ENCODE measurements around the gene SLC25A12.
"Not testable (repeated sequence)": the region's sequence is repeated elsewhere in the genome, so short reads cannot be mapped to it uniquely, and the experiment has no call there.

SLC25A12 gene

DNA sequence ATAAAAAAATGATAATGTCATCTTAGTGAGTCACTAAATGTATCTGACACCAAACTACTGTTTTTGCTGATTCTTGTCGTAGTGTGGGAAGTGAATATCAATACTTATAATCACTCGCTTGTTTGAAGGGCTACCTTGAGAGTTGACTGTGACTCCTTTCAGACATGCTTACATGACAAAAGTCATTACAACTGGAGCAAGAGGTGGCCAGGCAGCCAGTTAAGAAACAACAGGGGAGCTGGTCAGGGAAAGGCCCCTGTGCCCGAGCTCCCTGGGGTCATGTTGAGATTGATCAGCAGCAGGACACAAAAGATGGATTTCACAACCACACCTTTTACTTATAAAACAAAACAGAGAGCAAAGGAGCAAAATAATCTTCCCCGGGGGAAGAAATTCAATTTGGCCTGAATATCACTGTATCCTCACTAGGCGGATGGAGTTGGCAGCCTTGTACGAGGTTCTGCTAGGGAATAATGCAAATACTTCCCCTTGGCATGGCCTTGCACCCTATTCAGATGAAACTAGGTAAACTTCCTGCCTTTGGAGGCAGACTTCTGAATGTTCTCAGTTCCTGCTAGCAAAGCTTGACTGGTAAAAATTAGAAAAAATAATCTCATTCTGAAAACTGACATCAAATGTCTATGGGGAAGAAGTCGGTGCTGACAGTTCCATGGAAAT, 105.6 kb downstream of the SLC25A12 start:
- FAIRE-seq: no peak

DNA sequence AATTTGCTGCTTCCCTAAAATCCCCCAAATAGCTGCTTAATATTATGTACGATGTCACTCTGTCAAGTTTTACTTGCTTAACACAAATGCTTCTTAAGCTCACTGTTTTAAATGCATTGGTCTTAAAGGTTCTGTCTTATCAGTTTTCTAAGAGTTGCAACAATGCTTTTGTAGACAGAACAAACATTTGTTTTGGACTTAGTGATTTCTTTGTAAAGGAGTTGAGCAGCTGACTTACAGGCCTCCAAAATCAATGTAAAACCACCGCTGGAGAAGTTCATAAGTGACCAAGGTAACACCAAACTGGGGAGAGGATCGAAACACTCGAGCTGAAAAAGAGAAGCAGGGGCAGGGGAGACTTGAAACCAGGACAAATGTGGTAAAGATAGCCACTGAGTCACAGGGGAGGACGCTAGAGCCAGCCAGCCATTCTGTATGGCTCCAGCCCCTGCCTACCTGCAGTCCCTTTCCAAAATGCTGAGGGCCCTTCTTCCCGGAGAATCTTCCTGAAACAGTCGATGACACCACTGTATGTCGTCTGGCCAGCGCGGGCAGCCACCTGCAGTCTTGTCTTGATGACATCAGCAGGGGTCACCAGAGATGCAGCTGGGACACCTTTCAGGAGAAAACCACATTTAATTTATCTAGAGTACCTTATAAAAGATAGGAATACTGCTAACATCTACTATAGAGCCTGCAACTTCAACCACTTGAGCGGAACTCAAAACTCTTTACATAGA, 106.5 kb downstream of the SLC25A12 start:
- no peak for FAIRE-seq

DNA sequence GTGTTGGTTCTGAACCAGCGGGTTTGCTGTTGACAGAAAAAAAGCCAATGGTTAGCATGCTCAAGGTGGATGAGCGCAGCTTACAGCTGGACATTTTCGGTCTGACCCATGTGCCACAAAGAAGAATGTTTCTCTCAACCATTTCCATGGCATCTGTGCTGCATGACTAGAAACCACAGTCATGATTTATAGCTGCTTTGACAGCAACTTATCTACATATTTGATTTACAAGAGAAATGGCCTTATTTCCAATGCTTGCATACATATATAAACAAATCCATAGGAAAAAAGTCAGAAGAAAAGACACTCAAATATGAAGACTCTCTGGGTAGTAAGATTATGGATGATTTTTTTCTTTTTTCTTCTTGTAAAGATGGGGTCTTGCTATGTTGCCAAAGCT, 108.6 kb downstream of the SLC25A12 start:
- no peak for FAIRE-seq

DNA sequence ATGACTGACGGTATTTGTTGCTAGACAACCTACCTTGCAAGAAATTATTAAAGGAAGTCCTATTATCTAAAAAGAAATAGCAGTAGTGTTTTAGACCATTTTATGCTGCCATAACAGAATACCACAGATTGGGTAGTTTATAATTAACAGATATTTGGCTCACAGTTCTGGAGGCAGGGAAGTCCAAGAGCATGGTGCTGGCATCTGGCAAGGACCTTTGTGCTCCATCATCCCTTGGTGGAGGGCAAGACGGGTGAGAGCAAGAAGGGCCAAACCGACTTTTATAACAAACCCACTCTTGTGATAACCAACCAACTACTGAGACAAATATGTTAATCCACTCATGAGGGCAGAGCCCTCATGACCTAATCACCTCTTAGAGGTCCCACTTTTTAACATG, 115.5 kb downstream of the SLC25A12 start:
- no peak for FAIRE-seq

DNA sequence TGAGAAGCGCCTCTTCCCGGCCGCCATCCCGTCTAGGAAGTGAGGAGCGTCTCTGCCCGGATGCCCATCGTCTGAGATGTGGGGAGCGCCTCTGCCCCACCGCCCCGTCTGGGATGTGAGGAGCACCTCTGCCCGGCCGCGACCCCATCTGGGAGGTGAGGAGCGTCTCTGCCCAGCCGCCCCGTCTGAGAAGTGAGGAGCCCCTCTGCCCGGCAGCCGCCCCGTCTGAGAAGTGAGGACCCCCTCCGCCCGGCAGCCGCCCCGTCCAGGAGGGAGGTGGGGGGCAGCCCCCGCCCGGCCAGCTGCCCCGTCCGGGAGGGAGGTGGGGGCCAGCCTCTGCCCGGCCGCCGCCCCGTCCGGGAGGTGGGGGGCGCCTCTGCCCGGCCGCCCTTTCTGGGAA, 119.5 kb downstream of the SLC25A12 start:
- not testable (repeated sequence) for FAIRE-seq

DNA sequence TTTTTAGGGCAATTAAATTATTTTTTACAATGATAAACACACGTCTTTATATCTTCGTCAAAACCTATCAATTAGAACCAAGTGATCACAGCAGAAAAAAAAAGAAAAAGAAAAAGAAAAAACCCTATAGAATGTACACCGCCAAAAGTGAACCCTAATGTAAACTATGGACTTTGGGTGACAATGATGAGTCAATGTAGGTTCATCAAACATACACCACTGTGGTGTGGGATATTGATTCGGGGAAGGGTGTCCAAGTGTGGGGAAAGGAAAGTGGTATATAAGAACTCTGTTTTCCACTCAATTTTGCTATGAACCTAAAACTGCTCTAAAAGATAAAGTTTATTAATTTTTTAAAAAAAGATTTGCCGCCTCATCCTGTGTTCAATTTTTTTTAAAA, 121.7 kb downstream of the SLC25A12 start:
- FAIRE-seq: no peak

DNA sequence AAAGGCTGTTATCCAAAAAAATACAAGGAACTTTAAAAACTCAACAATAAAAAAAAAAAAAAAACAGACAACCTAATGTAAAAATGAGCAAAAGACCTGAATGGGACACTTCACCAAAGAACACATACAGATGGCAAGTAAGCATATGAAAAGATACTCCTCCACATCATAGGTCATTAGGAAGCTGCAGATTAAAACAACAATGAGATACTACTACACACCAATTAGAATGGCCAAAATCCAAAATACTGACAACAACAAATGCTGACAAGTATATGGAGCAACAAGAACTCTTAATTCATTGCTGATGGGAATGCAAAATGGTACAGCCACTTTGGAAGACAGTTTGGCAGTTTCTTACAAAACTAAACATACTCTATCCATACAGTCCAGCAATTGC, 122.6 kb downstream of the SLC25A12 start:
- FAIRE-seq: no peak

DNA sequence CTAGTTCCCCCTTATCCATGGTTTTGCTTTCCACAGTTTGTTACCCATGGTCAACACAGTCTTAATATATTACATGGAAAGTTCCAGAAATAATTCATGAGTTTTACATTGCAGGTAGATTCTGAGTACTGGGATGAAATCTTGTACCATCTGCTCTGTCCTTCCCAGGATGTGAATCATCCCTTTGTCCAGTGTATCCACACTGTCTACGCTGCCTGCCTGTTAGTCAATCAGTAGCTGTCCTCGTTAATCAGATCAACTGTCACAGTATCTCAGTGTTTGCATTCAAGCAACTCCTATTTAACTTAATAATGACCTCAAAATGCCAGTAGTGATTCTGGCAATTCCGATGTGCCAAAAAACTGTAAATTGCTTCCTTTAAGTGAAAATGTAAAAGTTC, 130.4 kb downstream of the SLC25A12 start:
- FAIRE-seq: no peak

DNA sequence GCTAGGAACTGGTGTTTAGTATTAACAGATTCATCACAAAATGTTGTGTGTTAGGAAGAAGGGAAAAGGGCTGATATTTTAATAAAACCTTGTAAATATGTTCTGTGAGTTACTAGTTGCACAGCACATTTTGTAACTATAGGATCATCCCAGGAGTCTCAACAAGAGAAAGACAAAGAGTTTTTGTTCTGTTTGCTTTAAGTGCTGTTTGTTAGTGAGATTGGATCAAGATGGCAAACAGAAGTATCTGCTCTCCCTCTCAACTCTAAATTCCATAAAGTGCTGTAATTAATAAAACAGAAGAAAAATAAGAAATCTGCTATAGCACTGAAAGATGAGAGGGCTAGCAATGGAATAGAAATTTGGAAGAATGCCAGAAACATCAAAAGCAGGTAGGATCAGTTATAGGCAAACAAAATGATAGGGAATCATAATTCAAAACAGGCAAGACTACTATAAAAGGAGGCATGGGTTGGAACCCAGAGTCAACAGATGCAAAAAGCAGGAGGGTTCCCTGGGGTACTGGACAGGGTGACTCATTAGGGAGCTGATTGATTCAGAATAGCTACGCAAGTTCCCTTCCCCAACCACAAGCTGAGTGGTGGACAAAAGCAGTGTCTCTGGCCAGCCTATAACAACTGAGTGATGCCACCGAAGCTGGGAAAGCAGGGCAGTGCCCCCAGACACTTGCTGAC, 131.0 kb downstream of the SLC25A12 start:
- FAIRE-seq: no peak

DNA sequence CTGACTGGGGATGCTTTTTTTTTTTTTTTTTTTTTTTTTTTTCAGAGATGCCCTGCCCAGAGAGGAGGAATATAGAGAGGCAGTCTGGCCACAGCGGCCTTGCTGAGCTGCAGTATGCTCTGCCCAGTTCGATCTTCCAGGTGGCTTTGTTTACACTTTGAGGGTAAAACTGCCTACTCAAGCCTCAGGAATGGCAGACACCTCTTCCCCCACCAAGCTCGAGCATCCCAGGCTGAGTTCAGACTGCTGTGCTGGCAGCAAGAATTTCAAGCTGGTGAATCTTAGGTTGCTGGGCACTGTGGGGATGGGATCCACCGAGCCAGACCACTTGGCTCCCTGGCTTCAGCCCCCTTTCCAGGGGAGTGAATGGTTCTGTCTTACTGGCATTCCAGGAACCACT, 132.9 kb downstream of the SLC25A12 start:
- not testable (repeated sequence) for FAIRE-seq

DNA sequence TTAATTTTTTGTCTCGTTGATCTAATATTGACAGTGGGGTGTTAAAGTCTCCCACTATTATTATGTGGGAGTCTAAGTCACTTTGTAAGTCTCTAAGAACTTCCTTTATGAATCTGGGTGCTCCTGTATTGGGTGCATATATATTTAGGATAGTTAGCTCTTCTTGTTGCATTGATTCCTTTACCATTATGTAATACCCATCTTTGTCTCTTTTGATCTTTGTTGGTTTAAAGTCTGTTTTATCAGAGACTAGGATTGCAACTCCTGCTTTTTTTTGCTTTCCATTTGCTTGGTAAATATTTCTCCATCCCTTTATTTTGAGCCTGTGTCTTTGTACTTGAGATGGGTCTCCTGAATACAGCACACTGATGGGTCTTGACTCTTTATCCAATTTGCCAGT, 135.3 kb downstream of the SLC25A12 start:
- not testable (repeated sequence) for FAIRE-seq

DNA sequence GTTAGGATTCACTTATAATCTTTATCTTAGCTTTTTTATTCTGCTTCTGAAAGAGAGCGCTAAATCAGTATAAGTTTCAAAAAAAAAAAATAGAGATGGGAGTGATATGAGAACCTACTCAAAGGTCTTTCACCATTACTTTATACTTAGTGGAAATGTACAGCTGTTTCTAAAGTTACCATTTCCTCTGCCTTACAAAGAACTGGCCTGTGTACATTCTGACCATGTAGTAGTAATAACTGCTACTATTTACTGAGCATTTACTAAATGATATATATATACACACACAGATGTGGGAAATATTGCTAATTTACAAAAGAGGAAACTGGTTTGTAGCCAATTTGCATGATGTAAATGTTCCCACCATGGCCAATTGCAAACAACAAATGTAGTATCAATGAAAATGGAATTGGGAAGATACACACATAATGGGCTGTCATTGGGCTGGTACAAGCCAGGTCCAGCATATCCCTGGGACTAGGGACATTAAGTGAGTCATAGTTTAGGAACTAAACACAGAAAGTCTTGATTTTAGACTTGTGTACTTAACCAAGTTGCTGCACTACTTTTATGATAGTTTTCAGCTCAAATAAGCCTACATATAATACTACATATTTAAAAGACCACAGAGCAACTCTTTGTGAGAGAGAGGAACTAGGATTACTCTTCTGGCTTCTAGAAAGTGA, 139.6 kb downstream of the SLC25A12 start:
- FAIRE-seq: no peak

DNA sequence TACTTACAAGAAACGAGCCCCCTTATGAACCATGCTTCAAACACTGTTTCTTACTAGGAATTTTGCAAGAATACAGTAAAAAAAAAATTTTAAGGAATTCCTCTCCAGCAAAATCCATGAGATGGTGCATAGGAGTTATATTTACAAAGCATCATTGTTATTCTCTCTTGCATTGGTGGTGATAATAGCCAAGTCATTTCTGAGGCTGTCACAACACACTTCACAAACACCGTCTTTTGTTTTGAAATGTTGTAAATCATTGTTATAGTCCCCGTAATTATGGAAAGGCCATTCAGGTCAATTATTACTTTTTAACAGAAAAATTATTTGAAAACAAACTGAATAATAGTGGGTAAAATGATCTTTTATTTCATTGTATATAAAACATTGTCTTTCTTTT, 146.7 kb downstream of the SLC25A12 start:
- FAIRE-seq: no peak

DNA sequence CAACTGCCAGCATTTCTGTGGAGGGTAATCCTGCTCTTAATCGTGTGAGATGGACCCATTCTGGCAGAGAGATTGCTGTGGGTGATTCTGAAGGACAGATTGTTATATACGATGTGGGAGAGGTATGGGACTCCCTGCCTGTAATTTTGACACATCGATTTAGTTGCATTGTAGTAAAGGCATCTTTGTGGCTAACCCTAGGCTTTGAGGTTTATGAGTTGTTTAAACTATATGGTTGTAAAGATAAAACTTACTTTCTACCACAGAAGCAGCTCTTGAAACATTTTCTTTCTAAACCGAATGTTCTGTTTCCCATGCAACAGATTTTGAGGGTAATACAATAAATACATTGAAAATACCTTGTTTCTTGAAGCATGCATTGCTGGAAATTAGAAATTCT, 148.2 kb downstream of the SLC25A12 start:
- FAIRE-seq: no peak

DNA sequence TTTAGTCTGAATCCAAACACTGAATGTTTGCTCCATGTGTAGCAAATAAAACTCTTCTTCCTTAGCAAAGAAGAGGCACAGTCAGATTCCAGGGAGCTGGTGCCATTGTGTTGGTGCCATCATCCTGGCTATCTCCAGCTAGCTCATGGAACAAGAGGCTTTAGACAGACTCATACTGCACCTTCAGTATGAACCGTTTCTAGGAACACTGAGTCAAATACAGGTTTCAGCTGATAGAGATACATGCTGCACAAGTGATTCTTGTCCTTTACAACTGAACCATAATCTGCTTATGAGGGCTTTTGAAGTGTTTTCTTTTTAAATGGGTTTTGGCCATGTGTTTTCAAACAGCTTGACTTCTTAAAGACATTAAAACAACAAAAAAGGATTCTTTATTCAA, 148.9 kb downstream of the SLC25A12 start:
- no peak for FAIRE-seq

DNA sequence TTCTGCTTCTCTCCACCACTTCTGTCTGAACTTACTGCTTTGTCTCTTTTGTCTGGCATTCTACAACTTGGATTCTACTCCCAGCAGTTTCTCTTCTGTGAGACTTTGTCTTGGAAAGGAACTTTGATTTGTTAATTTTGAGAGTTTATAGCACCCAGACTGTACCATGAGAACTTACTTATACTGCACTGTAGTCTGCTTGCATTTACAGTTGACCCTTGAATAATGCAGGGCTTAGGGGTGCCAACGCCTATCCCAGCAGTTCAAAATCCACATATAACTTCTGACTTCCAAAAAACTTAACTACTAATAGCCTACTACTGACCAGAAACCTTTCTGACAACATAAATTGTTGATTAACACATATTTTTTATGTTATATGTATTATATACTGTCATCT, 151.3 kb downstream of the SLC25A12 start:
- no peak for FAIRE-seq

DNA sequence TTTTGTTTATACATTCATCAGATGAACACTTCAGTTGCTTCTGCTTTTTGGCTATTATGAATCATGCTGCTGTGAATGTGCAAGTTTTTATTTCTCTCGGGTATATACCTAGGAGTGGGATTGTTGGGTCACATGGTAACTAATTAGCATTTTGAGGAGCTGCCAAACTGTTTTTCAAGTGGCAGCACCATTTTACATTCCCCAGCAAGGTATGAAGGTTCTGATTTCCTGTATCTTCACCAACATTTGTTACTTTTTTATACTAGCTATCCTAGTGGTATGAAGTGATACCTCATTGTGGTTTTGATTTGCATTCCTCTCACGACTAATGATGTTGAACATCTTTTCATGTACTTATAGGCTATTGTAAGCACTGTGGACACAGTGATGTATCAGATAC, 152.9 kb downstream of the SLC25A12 start:
- no peak for FAIRE-seq

DNA sequence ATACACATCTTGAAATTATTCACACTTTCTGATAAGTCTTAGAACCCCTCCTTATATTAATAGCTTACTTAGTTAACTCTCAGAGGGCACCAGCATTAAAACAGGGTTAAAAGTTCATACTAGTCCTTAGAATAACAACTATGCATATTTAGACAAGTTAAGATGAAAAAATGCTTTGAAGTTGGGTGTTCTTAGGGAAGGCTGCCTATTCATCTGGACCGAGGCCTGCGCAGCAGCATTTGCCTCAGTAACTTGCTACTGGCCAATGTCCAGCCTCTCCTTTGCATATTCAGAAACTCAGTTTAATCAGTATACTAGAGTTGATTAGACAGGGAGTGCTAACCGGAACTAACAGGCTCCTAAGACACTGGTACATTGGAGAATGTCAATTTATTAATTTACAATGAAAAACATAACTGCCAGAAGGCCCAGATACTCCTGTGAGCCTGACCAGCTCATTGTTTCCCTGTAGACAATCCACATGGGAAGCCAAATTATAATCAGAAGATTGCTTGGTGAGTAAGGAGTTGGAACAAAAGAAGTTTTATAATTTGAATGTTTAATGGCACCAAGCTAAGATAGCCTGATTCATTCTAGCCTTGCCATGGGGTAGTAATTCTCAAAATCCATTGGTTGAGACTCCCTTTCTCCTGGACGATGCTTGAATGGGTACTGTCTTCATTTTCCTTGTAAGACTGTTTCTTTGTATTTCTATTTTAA, 157.9 kb downstream of the SLC25A12 start:
- no peak for FAIRE-seq

Measured in TTC549 (cell line).